ENCODE results near the gene SHKBP1. TPM values are rescaled to one million over a fixed set of nuclear protein-coding genes. Genes with fewer than 3 reads are reported as not detected.

Gene SHKBP1
- total and polyA plus RNA-seq, 9 of the 15 experiments (the other 6 are each of a cell fraction or from before 2014, with no cell fraction given), result 1.2 to 58.1 (median 22.3) TPM

- no peak for TF ChIP-seq E4F1 (CRISPR knock-in tag; IDR thresholded peaks at IDR 0.05; ENCODE audit: borderline replicate concordance)
- peak; percentile 91 for TF ChIP-seq VEZF1 (CRISPR knock-in tag; IDR thresholded peaks at IDR 0.05)
- peak; percentile 49; the same call in 1 of the 2 replicates for TF ChIP-seq JUND (IDR thresholded peaks at IDR 0.05; ENCODE audit: borderline replicate concordance, low read depth, low read length)
- peak; percentile 13; the same call in 1 of the 3 replicates for TF ChIP-seq JUND (tag; IDR thresholded peaks at IDR 0.05; ENCODE audit: borderline replicate concordance, low read depth, low read length)
- TF ChIP-seq TOE1 (IDR thresholded peaks at IDR 0.05; ENCODE audit: borderline replicate concordance), result peak; percentile 80; the same call in 1 of the 2 replicates
- no peak for TF ChIP-seq TOE1 (CRISPR knock-in tag; IDR thresholded peaks at IDR 0.05; ENCODE audit: borderline replicate concordance, low read depth)
- no peak for TF ChIP-seq PATZ1 (CRISPR knock-in tag; IDR thresholded peaks at IDR 0.05; ENCODE audit: borderline replicate concordance)
- no peak for TF ChIP-seq HIVEP1 (CRISPR knock-in tag; IDR thresholded peaks at IDR 0.05)
- TF ChIP-seq TARDBP (IDR thresholded peaks at IDR 0.05), result no peak
- TF ChIP-seq ZNF778 (CRISPR knock-in tag; IDR thresholded peaks at IDR 0.05), result no peak
- no peak for TF ChIP-seq KAT8 (IDR thresholded peaks at IDR 0.05; ENCODE audit: low read depth)
- 0 out of 2 replicates have a peak, but pooled peaks have one; percentile 1 for TF ChIP-seq DPF2 (IDR thresholded peaks at IDR 0.05)
- TF ChIP-seq SMARCA5 (IDR thresholded peaks at IDR 0.05), result no peak
- TF ChIP-seq ZNF121 (CRISPR knock-in tag; conservative IDR thresholded peaks at IDR 0.05), result no peak
- TF ChIP-seq HDAC1 (IDR thresholded peaks at IDR 0.05), result no peak
- no peak for TF ChIP-seq TEAD2 (tag; IDR thresholded peaks at IDR 0.05)
- TF ChIP-seq ZBTB9 (CRISPR knock-in tag; IDR thresholded peaks at IDR 0.05), result no peak
- TF ChIP-seq JUN (IDR thresholded peaks at IDR 0.05; ENCODE audit: borderline replicate concordance, low read depth, low read length), result 0 out of 2 replicates have a peak, but pooled peaks have one; percentile 21
- TF ChIP-seq JUN (CRISPR knock-in tag; IDR thresholded peaks at IDR 0.05; ENCODE audit: borderline replicate concordance), result no peak
- TF ChIP-seq SOX6 (IDR thresholded peaks at IDR 0.05), result no peak
- TF ChIP-seq NEUROD1 (IDR thresholded peaks at IDR 0.05; ENCODE audit: borderline replicate concordance, low read depth, low read length, partially characterized antibody), result no peak
Measured at GRCh38 chr19:40529093-40529954, 47.3 kb upstream of the SHKBP1 start (continued).

Measured in K562 (cell line).